Fibroblast of lung (primary cell): Measurements from ENCODE around the gene CTSD. TPM values are rescaled to one million over a fixed set of nuclear protein-coding genes. Genes with fewer than 3 reads are reported as not detected.

Experiments
- polyA plus RNA-seq, 2 donors: library from polyadenylated mRNA; depleted of rRNA in 1 of 2; stranded (reverse) in 1 of 2; unstranded in 1 of 2; fragments of >200 nt; gene quantifications; 2 replicates each; pipeline ENCODE4 v1.2.1, GENCODE V29; 2011 to 2012; ENCODE audit warnings: missing spikeins in 1 of 2
- total RNA-seq: library from RNA; depleted of rRNA; stranded (reverse); fragments of >200 nt; gene quantifications from 2 replicates; pipeline ENCODE4 v1.2.1, GENCODE V29; 2014

The CTSD gene
- total and polyA plus RNA-seq, 2 donors (not counting 1 experiment from before 2014, with no cell fraction given) = 135 to 253 TPM

Other genes with a start within 250 kb of the CTSD start
- gene DUSP8, start 191.7 kb downstream of the CTSD start, total RNA-seq = 0.51 and 0.66 TPM in 2 replicates
- 0.62 and 1.6 TPM in 2 replicates for gene DUSP8, start 191.7 kb downstream of the CTSD start, polyA plus RNA-seq
- gene KRTAP5-1, start 178.6 kb downstream of the CTSD start, total RNA-seq = not detected in 2 replicates
- not detected in 2 replicates for gene KRTAP5-1, start 178.6 kb downstream of the CTSD start, polyA plus RNA-seq
- not detected in 2 replicates for gene KRTAP5-2, start 165.6 kb downstream of the CTSD start, total RNA-seq
- not detected in 2 replicates for gene KRTAP5-2, start 165.6 kb downstream of the CTSD start, polyA plus RNA-seq
- gene KRTAP5-3, start 155.5 kb downstream of the CTSD start, total RNA-seq = not detected in 2 replicates
- not detected in 2 replicates for gene KRTAP5-3, start 155.5 kb downstream of the CTSD start, polyA plus RNA-seq
- gene KRTAP5-4, start 141.8 kb downstream of the CTSD start, total RNA-seq = not detected in 2 replicates
- not detected in 2 replicates for gene KRTAP5-4, start 141.8 kb downstream of the CTSD start, polyA plus RNA-seq
- not detected in 2 replicates for gene KRTAP5-5, start 134.2 kb downstream of the CTSD start, total RNA-seq
- not detected in 2 replicates for gene KRTAP5-5, start 134.2 kb downstream of the CTSD start, polyA plus RNA-seq
- not detected in 2 replicates for gene KRTAP5-6, start 66.7 kb downstream of the CTSD start, total RNA-seq
- gene KRTAP5-6, start 66.7 kb downstream of the CTSD start, polyA plus RNA-seq = not detected in 2 replicates
- 0.26 and 0.50 TPM in 2 replicates for gene IFITM10, start 13.3 kb downstream of the CTSD start, total RNA-seq
- gene IFITM10, start 13.3 kb downstream of the CTSD start, polyA plus RNA-seq = 0.05 and 0.15 TPM in 2 replicates
- gene SYT8, start 71.1 kb upstream of the CTSD start, total RNA-seq = not detected in 2 replicates
- gene SYT8, start 71.1 kb upstream of the CTSD start, polyA plus RNA-seq = not detected in 2 replicates
- gene TNNI2, start 75.1 kb upstream of the CTSD start, total RNA-seq = not detected in 2 replicates
- not detected in 2 replicates for gene TNNI2, start 75.1 kb upstream of the CTSD start, polyA plus RNA-seq
- gene LSP1, start 89.2 kb upstream of the CTSD start, total RNA-seq = 1.8 and 6.7 TPM in 2 replicates
- 0.19 and 1.3 TPM in 2 replicates for gene LSP1, start 89.2 kb upstream of the CTSD start, polyA plus RNA-seq
- not detected in 2 replicates for gene PRR33, start 128.0 kb upstream of the CTSD start, total RNA-seq
- not detected in 2 replicates for gene PRR33, start 128.0 kb upstream of the CTSD start, polyA plus RNA-seq
- gene TNNT3, start 155.8 kb upstream of the CTSD start, total RNA-seq = 0.26 TPM in 1 of 2 replicates, not detected in the other
- gene TNNT3, start 155.8 kb upstream of the CTSD start, polyA plus RNA-seq = not detected in 2 replicates
- 49.8 and 95.3 TPM in 2 replicates for gene MRPL23, start 183.4 kb upstream of the CTSD start, total RNA-seq
- 68.2 and 94.2 TPM in 2 replicates for gene MRPL23, start 183.4 kb upstream of the CTSD start, polyA plus RNA-seq
- 1.8 and 55.0 TPM in 2 replicates for gene H19, start 233.9 kb upstream of the CTSD start, total RNA-seq
- gene H19, start 233.9 kb upstream of the CTSD start, polyA plus RNA-seq = 2.3 and 8.9 TPM in 2 replicates